Activated CD4-positive, alpha-beta T cell treated with anti-CD3 and anti-CD28 coated beads for 1 hour (primary cell): ENCODE data around the gene DSPP.

Source experiments
- DNase-seq: peaks from one replicate; pipeline ENCODE4 v3.0.0-alpha.2; 2020

Gene DSPP

GRCh38 chr4:87632469-87632868 lies 24.1 kb downstream of the DSPP start:
- no peak for DNase-seq

GRCh38 chr4:87633243-87633642 lies 24.9 kb downstream of the DSPP start:
- no peak for DNase-seq

- DNase-seq: no peak
Observed at GRCh38 chr4:87644286-87644685, 36.0 kb downstream of the DSPP start.

GRCh38 chr4:87649980-87650379 lies 41.7 kb downstream of the DSPP start, which contains the start of gene DMP1:
DMP1 (plus strand) TSS chr4:87650280; CDS start chr4:87656493, 6,213 bp downstream.
- DNase-seq: no peak

- DNase-seq: no peak
Observed at GRCh38 chr4:87650938-87651337, 42.6 kb downstream of the DSPP start.

GRCh38 chr4:87651941-87652340 lies 43.6 kb downstream of the DSPP start:
- DNase-seq: no peak

- DNase-seq: no peak
Observed at GRCh38 chr4:87654487-87655044, 46.2 kb downstream of the DSPP start.

GRCh38 chr4:87657525-87657924 lies 49.2 kb downstream of the DSPP start:
- no peak for DNase-seq

GRCh38 chr4:87659247-87659931 lies 51.1 kb downstream of the DSPP start:
- no peak for DNase-seq

GRCh38 chr4:87662871-87663270 lies 54.5 kb downstream of the DSPP start:
- no peak for DNase-seq
